Spleen (tissue), 3 donors: Measurements from ENCODE around the gene LOXL3.

Experiments
- POLR2A ChIP-seq, 3 donors: fragments of 450-650 bp; IDR thresholded peaks; one replicate each; pipeline ENCODE4 v1.5.1; 2017; ENCODE audit warnings: antibody characterized with exemption in 3 of 3, mild to moderate bottlenecking in 1 of 3
- POLR2AphosphoS5 ChIP-seq, 3 donors: sonication (generic); formaldehyde crosslinking; IDR thresholded peaks; one replicate each; pipeline ENCODE4 v1.5.1; 2017; ENCODE audit warnings: antibody characterized with exemption in 3 of 3

DNA sequence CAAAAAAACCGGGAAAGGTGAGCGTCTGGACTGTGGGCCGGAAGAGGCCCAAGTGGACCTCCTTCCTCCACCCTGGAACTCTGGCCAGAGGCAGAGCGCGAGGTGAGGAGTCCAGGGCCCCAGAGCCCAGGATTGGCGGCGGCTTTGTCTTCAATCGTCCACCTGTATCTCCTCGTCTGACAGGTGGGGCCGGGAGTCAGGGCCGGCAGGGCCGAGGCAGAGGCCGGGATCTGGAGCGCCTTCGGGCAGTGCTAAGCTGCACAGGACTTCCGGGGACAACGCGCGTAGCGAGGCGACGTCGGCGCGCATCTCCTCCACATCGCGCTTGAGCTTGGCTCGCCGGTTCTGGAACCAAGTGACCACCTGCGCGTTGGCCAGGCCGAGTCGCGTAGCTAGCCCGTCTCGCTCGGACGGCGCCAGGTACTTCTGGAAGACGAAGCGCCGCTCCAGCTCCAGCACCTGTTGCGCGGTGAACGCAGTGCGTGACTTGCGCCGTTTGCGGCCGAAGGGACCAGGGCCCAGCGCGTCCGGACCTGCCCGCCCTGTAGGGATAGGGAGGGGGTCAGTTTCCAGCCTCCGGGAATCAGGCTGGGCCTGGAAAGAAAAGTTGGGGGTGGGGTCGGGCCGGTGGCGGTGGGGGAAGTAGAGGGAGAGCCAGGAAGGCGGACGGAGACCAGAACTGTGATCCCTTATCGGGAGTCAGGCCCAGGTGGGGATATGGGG, 55.8 kb downstream of the LOXL3 start:
- TF ChIP-seq POLR2AphosphoS5 (IDR thresholded peaks at IDR 0.05) (peak; percentile 61 to 89 (median 78)), POLR2A (IDR thresholded peaks at IDR 0.05) (no peak)
